ENCODE measurements around the gene GSDMA.
A peak's percentile ranks its signal among the peaks of the same experiment; 100 is the strongest.

The GSDMA gene

DNA sequence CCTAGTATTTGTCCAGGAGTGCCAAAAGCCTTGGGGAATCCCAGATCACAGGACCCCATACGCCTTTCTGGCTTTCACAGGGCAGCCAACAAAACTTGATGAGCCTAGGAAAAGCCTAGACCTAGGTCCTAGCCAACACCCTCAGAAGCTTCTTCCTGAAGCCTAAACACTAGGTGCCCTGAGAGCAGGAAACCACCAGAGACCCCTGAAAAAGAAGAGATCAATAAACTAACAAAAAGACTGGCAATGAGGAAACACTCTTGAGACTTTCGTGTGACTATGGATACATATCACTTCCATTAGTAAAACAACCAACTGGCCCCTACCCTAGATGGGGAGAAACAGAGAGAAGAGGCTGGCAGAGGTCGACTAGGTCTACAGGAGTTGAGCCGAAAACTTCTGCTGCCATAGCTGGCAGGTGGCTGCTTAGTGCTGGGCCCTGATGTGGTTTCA, 36.6 kb upstream of the GSDMA start:
- no peak for TF ChIP-seq CTCF (IDR thresholded peaks at IDR 0.05; ENCODE audit: low read length, missing control alignments)
- DNase-seq (ENCODE audit: low read depth) = no peak
- H3K4me3 ChIP-seq (replicated peaks; ENCODE audit: low read depth, low read length) = peak overlapping the region; percentile 83

GRCh38 chr17:39926588-39927100, 36.2 kb upstream of the GSDMA start:
- peak; percentile 48 for DNase-seq (ENCODE audit: low read depth)
- no peak for TF ChIP-seq CTCF (IDR thresholded peaks at IDR 0.05; ENCODE audit: low read length, missing control alignments)
- H3K4me3 ChIP-seq (replicated peaks; ENCODE audit: low read depth, low read length) = peak overlapping the region; percentile 83

- peak within 1 kb of the TSS; percentile 83 for H3K4me3 ChIP-seq (replicated peaks; ENCODE audit: low read depth, low read length)
- peak; percentile 94 for DNase-seq (ENCODE audit: low read depth)
- no peak for TF ChIP-seq CTCF (IDR thresholded peaks at IDR 0.05; ENCODE audit: low read length, missing control alignments)
These were observed 35.5 kb upstream of the GSDMA start, which contains the start of the genes LRRC3C and ORMDL3 for GRCh38 chr17:39927101-39927928. TSS of gene LRRC3C (plus strand) at chr17:39927732. CDS start at chr17:39941524, 13,792 bp downstream. TSS of gene ORMDL3 (minus strand) at chr17:39927601. CDS start at chr17:39924203, 3,398 bp downstream.

GRCh38 chr17:39927929-39928857, 34.6 kb upstream of the GSDMA start:
- peak overlapping the region; percentile 83 for H3K4me3 ChIP-seq (replicated peaks; ENCODE audit: low read depth, low read length)
- DNase-seq (ENCODE audit: low read depth) = no peak
- TF ChIP-seq CTCF (IDR thresholded peaks at IDR 0.05; ENCODE audit: low read length, missing control alignments) = no peak

DNA sequence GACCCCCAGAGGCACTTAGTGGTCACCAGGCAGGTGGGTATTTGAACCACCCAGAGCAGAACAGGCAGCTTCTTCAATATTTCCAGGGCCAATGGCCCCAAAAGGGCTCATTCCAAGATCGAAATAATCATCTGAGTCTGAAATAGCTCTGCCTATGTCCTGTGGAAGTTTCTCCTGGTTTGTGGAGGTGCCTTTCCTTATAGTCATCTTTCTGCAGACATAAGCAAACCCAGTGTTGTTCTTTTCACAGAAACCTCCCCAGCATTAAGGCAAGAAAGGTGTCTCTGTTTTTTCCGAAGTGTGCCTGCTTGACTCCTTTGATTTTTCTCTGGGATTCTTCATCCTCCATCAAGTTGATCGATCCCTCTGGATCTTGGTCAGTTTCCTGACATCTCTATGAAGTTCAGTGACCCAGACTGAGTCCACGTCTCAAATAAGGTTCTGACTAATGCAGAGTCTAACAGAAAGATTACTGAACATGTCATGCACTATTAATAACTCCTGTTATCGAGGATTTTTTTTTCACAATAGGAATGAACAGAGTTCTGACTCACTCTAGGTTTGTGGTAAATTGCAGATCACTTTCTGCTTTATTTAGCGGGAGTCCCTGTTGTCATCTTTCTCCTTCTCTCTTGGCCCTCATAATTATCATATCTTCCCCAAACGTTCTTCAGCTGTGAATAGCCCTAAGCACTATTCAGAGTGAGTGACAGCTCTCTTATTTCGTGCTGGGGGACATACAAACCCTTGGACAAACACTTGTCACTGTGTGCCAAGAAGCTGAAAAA, 33.8 kb upstream of the GSDMA start:
- H3K4me3 ChIP-seq (replicated peaks; ENCODE audit: low read depth, low read length) = no peak overlapping the region
- no peak for TF ChIP-seq CTCF (IDR thresholded peaks at IDR 0.05; ENCODE audit: low read length, missing control alignments)
- peak; percentile 91 for DNase-seq (ENCODE audit: low read depth)
